Loucy (cell line): Measurements from ENCODE around the gene LPP.

ENCODE experiments used
- H2AFZ ChIP-seq: fragments of 200-600 bp; sonication (generic); 2 replicates; pipeline ENCODE4 v1.6.0; 2016; ENCODE audit warnings: antibody characterized with exemption, mild to moderate bottlenecking, low read length, moderate library complexity
- H3F3A ChIP-seq: fragments of 200-600 bp; 2 replicates; pipeline ENCODE4 v1.6.0; 2016; ENCODE audit warnings: antibody characterized with exemption, low read depth, mild to moderate bottlenecking
- H3K27me3 ChIP-seq: fragments of 200-600 bp; sonication (generic); 2 replicates; pipeline ENCODE4 v1.6.1; 2014; ENCODE audit warnings: low read length, mild to moderate bottlenecking; ENCODE audit not compliant: insufficient read depth, poor library complexity, severe bottlenecking
- H3K36me3 ChIP-seq: fragments of 200-600 bp; sonication (generic); 2 replicates; pipeline ENCODE4 v1.6.1; 2016; ENCODE audit warnings: low read length; ENCODE audit not compliant: insufficient read depth
- H3K4me1 ChIP-seq: fragments of 200-600 bp; sonication (generic); 2 replicates; pipeline ENCODE4 v1.5.1; 2014; ENCODE audit warnings: low read length, mild to moderate bottlenecking; ENCODE audit not compliant: insufficient read depth, poor library complexity, severe bottlenecking
- H3K4me2 ChIP-seq: fragments of 200-600 bp; sonication (generic); 2 replicates; pipeline ENCODE4 v1.6.0; 2014; ENCODE audit warnings: antibody characterized with exemption, low read length, low read depth, mild to moderate bottlenecking; ENCODE audit not compliant: poor library complexity, severe bottlenecking
- H3K4me3 ChIP-seq: fragments of 200-600 bp; sonication (generic); 2 replicates; pipeline ENCODE4 v1.5.1; 2014; ENCODE audit warnings: low read length, mild to moderate bottlenecking, mixed read lengths; ENCODE audit not compliant: poor library complexity, severe bottlenecking
- H3K79me2 ChIP-seq: fragments of 200-600 bp; sonication (generic); 2 replicates; pipeline ENCODE4 v1.6.1; 2014; ENCODE audit warnings: low read length; ENCODE audit not compliant: insufficient read depth
- H3K9ac ChIP-seq: fragments of 200-600 bp; sonication (generic); 2 replicates; pipeline ENCODE4 v1.6.0; 2014; ENCODE audit warnings: mild to moderate bottlenecking, low read depth, low read length, moderate library complexity; ENCODE audit not compliant: poor library complexity, severe bottlenecking
- H3K9me2 ChIP-seq: fragments of 200-600 bp; sonication (generic); replicated peaks from 2 replicates; pipeline ENCODE4 v1.6.1; 2016; ENCODE audit warnings: low read depth, low read length, mixed read lengths
- H3K9me3 ChIP-seq: fragments of 200-600 bp; sonication (generic); 2 replicates; pipeline ENCODE4 v1.6.1; 2014; ENCODE audit warnings: mild to moderate bottlenecking, antibody characterized with exemption, low read length, low read depth; ENCODE audit not compliant: insufficient read depth
- H4K20me1 ChIP-seq: fragments of 200-600 bp; sonication (generic); 2 replicates; pipeline ENCODE4 v1.6.0; 2014; ENCODE audit warnings: antibody characterized with exemption, low read length, mild to moderate bottlenecking; ENCODE audit not compliant: insufficient read depth, poor library complexity, severe bottlenecking
- EZH2phosphoT487 ChIP-seq: fragments of 200-600 bp; IDR thresholded peaks from 2 replicates; pipeline ENCODE4 v1.6.1; 2018; ENCODE audit warnings: antibody characterized with exemption, mild to moderate bottlenecking, moderate library complexity, borderline replicate concordance
- TF ChIP-seq, protein P1 (sequence below): fragments of 200-600 bp; sonication (generic); conservative IDR thresholded peaks from 2 replicates; pipeline ENCODE4 v1.5.1; 2014; ENCODE audit warnings: mild to moderate bottlenecking, antibody characterized with exemption, low read length

Gene LPP

DNA sequence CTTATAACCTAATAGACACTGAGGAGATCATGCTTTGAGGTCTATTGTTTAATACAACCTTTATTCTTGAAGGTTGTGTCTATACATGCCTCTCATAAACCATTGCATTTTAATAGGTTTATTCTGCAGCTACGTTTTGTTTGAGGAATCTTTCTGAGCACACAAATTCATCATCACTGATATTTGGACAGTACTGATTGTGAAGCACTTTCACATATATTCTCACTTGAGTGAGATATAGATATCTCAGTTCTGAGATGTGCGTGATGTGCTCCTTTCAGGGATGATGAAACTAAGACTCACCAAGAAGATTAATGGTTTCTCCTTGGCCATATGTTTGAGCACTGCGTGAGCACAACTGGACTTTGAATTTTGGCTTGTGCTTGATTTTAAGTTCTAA lies 374.4 kb downstream of the LPP start:
- no peak for TF ChIP-seq EZH2phosphoT487
- TF ChIP-seq, protein P1, sequence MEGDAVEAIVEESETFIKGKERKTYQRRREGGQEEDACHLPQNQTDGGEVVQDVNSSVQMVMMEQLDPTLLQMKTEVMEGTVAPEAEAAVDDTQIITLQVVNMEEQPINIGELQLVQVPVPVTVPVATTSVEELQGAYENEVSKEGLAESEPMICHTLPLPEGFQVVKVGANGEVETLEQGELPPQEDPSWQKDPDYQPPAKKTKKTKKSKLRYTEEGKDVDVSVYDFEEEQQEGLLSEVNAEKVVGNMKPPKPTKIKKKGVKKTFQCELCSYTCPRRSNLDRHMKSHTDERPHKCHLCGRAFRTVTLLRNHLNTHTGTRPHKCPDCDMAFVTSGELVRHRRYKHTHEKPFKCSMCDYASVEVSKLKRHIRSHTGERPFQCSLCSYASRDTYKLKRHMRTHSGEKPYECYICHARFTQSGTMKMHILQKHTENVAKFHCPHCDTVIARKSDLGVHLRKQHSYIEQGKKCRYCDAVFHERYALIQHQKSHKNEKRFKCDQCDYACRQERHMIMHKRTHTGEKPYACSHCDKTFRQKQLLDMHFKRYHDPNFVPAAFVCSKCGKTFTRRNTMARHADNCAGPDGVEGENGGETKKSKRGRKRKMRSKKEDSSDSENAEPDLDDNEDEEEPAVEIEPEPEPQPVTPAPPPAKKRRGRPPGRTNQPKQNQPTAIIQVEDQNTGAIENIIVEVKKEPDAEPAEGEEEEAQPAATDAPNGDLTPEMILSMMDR: no peak
- Histone ChIP-seq H3K9me2 (no peaks in the 10 kb centered on the region), H3K4me2 (no peak overlapping the region)

DNA sequence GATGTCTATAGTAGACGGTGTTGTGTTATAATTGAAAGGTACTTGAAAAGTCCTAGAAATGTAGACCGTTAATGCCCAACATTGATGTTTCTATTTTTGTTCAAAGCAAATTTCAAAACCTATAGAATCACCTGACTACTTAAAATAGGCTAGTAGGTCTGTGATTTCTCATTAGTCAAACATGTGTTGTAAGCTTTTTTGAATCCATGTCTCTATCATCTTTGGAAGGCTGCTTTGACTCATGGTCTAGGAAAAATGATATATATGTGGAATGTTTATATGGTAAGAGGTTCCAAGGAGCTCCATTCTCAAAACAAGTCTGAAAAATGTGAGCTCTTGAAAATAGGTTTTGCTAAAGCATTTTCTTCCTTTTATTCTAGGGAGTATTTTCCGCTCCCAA lies 375.3 kb downstream of the LPP start:
- H3K27me3 ChIP-seq: no peaks in the 10 kb centered on the region
- H3F3A ChIP-seq: no peaks in the 10 kb centered on the region
- H3K4me1 ChIP-seq: peaks cover 5% of the 10 kb centered on the region
- no peaks in the 10 kb centered on the region for H3K9me2 ChIP-seq
- no peak overlapping the region for H3K9ac ChIP-seq
- H4K20me1 ChIP-seq: no peaks in the 10 kb centered on the region
- no peaks in the 10 kb centered on the region for H3K9me3 ChIP-seq
- peaks cover 11% of the 10 kb centered on the region; the same call in 1 of the 2 replicates for H3K36me3 ChIP-seq
- H3K4me3 ChIP-seq: no peak overlapping the region
- TF ChIP-seq, protein P1: no peak
- no peak for TF ChIP-seq EZH2phosphoT487
- no peak overlapping the region for H3K4me2 ChIP-seq
- no peaks in the 10 kb centered on the region for H3K79me2 ChIP-seq
- no peak overlapping the region for H2AFZ ChIP-seq

More for the DNA sequence above, 374.4 kb downstream of the LPP start:
- Histone ChIP-seq H3K36me3 (peaks cover 11% of the 10 kb centered on the region; the same call in 1 of the 2 replicates), H3K4me1 (peaks cover 5% of the 10 kb centered on the region), H3K9me3 (no peaks in the 10 kb centered on the region), H2AFZ (no peak overlapping the region), H3K79me2 (no peaks in the 10 kb centered on the region), H3K27me3 (no peaks in the 10 kb centered on the region), H3K4me3 (no peak overlapping the region), H3F3A (no peaks in the 10 kb centered on the region), H4K20me1 (no peaks in the 10 kb centered on the region), H3K9ac (no peak overlapping the region)

DNA sequence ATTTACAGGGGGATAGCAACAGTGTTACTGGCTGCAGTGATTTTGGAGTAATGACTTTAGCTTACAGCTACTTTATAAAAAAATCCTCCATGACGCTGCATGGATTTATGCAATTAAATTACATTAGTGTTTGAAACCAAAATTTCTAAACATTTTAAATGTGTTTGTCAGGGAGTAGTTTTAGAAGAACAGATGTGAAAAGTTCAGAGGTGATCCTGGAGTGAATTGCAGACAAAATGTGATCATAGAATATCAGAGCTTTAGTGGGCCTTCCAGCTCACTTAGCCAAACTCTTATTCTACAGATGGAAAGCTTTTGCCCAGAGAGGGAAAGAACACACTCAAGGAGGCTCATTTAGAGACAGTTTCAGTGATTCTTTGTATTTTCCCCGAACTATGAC lies 376.3 kb downstream of the LPP start:
- H3K9me2 ChIP-seq: no peaks in the 10 kb centered on the region
- peaks cover 11% of the 10 kb centered on the region; the same call in 1 of the 2 replicates for H3K36me3 ChIP-seq
- H3K9ac ChIP-seq: no peak overlapping the region
- H2AFZ ChIP-seq: no peak overlapping the region
- no peaks in the 10 kb centered on the region for H3F3A ChIP-seq
- no peaks in the 10 kb centered on the region for H3K27me3 ChIP-seq
- H3K9me3 ChIP-seq: no peaks in the 10 kb centered on the region
- no peaks in the 10 kb centered on the region for H3K79me2 ChIP-seq
- TF ChIP-seq EZH2phosphoT487: no peak
- TF ChIP-seq, protein P1: no peak
- H3K4me2 ChIP-seq: no peak overlapping the region
- H3K4me3 ChIP-seq: no peak overlapping the region
- H4K20me1 ChIP-seq: no peaks in the 10 kb centered on the region
- peaks cover 5% of the 10 kb centered on the region for H3K4me1 ChIP-seq
